HAP-1 (cell line): Measurements from ENCODE around the gene SYTL1.
A peak's percentile ranks its signal among the peaks of the same experiment; 100 is the strongest.

Experiments used
- DNase-seq, 2 experiments: peaks; one replicate each; pipeline ENCODE4 v3.0.0-alpha.2; 2016 to 2020; ENCODE audit warnings: low spot score in 2 of 2
- H3K27me3 ChIP-seq: fragments of 250-450 bp; sonication (Bioruptor Pico); 2 replicates; pipeline ENCODE4 v1.5.1; 2020; ENCODE audit warnings: low read depth, mild to moderate bottlenecking, moderate library complexity
- H3K36me3 ChIP-seq: fragments of 250-450 bp; sonication (Bioruptor Pico); replicated peaks from 2 replicates; pipeline ENCODE4 v1.5.1; 2020; ENCODE audit warnings: mild to moderate bottlenecking
- H3K4me1 ChIP-seq: fragments of 250-450 bp; sonication (Bioruptor Pico); 2 replicates; pipeline ENCODE4 v1.5.1; 2020; ENCODE audit warnings: mild to moderate bottlenecking
- H3K4me3 ChIP-seq: fragments of 250-450 bp; sonication (Bioruptor Pico); 2 replicates; pipeline ENCODE4 v1.5.1; 2020; ENCODE audit warnings: mild to moderate bottlenecking, moderate library complexity
- H3K9me3 ChIP-seq: fragments of 250-450 bp; sonication (Bioruptor Pico); 2 replicates; pipeline ENCODE4 v1.5.1; 2020; ENCODE audit warnings: mild to moderate bottlenecking, moderate library complexity
- in situ Hi-C: fragments of 300-500 bp; cut with MboI; formaldehyde crosslinking; loops from 3 replicates; pipeline ENCODE4 v1.14.3; 2020; ENCODE audit warnings: low sequenced_read_pairs, inconsistent platforms, mixed read lengths

Gene SYTL1

GRCh38 chr1:27395441-27396195 is 53.8 kb downstream of the SYTL1 start:
- Histone ChIP-seq H3K36me3 (no peaks in the 10 kb centered on the region), H3K4me1 (peaks cover 8% of the 10 kb centered on the region), H3K4me3 (no peak overlapping the region), H3K9me3 (no peaks in the 10 kb centered on the region), H3K27me3 (no peaks in the 10 kb centered on the region)
- DNase-seq, result peak; percentile 53 to 83
- in situ Hi-C loops, result no loop called here

GRCh38 chr1:27397110-27397509 is 55.3 kb downstream of the SYTL1 start:
- H3K4me3 ChIP-seq, result no peak overlapping the region
- H3K27me3 ChIP-seq, result no peaks in the 10 kb centered on the region
- in situ Hi-C loops, result no loop called here
- no peaks in the 10 kb centered on the region for H3K36me3 ChIP-seq
- H3K9me3 ChIP-seq, result no peaks in the 10 kb centered on the region
- DNase-seq, result no peak
- H3K4me1 ChIP-seq, result peaks cover under 1% of the 10 kb centered on the region; the same call in 1 of the 2 replicates

- H3K27me3 ChIP-seq, result no peaks in the 10 kb centered on the region
- in situ Hi-C loops, result no loop called here
- DNase-seq, result no peak
- no peaks in the 10 kb centered on the region for H3K4me1 ChIP-seq
- no peak overlapping the region for H3K4me3 ChIP-seq
- no peaks in the 10 kb centered on the region for H3K36me3 ChIP-seq
- no peaks in the 10 kb centered on the region for H3K9me3 ChIP-seq
These were observed 55.9 kb downstream of the SYTL1 start for GRCh38 chr1:27397749-27398148.

- no peaks in the 10 kb centered on the region for H3K4me1 ChIP-seq
- no peak overlapping the region for H3K4me3 ChIP-seq
- in situ Hi-C loops, result no loop called here
These were observed 56.8 kb downstream of the SYTL1 start for GRCh38 chr1:27398405-27399149.

GRCh38 chr1:27399251-27400025 is 57.6 kb downstream of the SYTL1 start:
- H3K4me1 ChIP-seq, result no peaks in the 10 kb centered on the region
- in situ Hi-C loops, result no loop called here
- no peaks in the 10 kb centered on the region for H3K27me3 ChIP-seq
- H3K9me3 ChIP-seq, result no peaks in the 10 kb centered on the region
- no peaks in the 10 kb centered on the region for H3K36me3 ChIP-seq
- DNase-seq, result no peak
- H3K4me3 ChIP-seq, result no peak overlapping the region

More at GRCh38 chr1:27398405-27399149, 56.8 kb downstream of the SYTL1 start:
- no peaks in the 10 kb centered on the region for H3K9me3 ChIP-seq
- H3K27me3 ChIP-seq, result no peaks in the 10 kb centered on the region
- no peaks in the 10 kb centered on the region for H3K36me3 ChIP-seq
- no peak for DNase-seq

- no peak for DNase-seq
- Histone ChIP-seq H3K27me3 (no peaks in the 10 kb centered on the region), H3K36me3 (no peaks in the 10 kb centered on the region), H3K4me3 (no peak overlapping the region), H3K4me1 (no peaks in the 10 kb centered on the region), H3K9me3 (no peaks in the 10 kb centered on the region)
- in situ Hi-C loops, result no loop called here
These were observed 58.5 kb downstream of the SYTL1 start for GRCh38 chr1:27400082-27400962.

- Histone ChIP-seq H3K4me3 (no peak overlapping the region), H3K4me1 (no peaks in the 10 kb centered on the region), H3K27me3 (no peaks in the 10 kb centered on the region), H3K9me3 (no peaks in the 10 kb centered on the region), H3K36me3 (no peaks in the 10 kb centered on the region)
- in situ Hi-C loops, result no loop called here
- no peak for DNase-seq
These were observed 59.1 kb downstream of the SYTL1 start for GRCh38 chr1:27400963-27401341.

- H3K4me3 ChIP-seq, result no peak overlapping the region
- no peaks in the 10 kb centered on the region for H3K4me1 ChIP-seq
- peaks cover 2% of the 10 kb centered on the region for H3K36me3 ChIP-seq
- DNase-seq, result peak in 1 of 2 experiments; percentile 42
- no peaks in the 10 kb centered on the region for H3K9me3 ChIP-seq
- in situ Hi-C loops, result no loop called here
- no peaks in the 10 kb centered on the region for H3K27me3 ChIP-seq
These were observed 60.5 kb downstream of the SYTL1 start for GRCh38 chr1:27402349-27402754.

GRCh38 chr1:27403065-27403726 is 61.4 kb downstream of the SYTL1 start:
- no peak for DNase-seq
- Histone ChIP-seq H3K36me3 (peaks cover 5% of the 10 kb centered on the region), H3K4me1 (no peaks in the 10 kb centered on the region), H3K4me3 (no peak overlapping the region), H3K27me3 (no peaks in the 10 kb centered on the region), H3K9me3 (no peaks in the 10 kb centered on the region)
- in situ Hi-C loops, result no loop called here
